CD4-positive, alpha-beta T cell treated with Interleukin-12 subunit alpha and Interleukin-12 subunit beta, for 1 hour (primary cell): Measurements from ENCODE around the gene NATD1.

Experiments
- DNase-seq: peaks from one replicate; pipeline ENCODE4 v3.0.0-alpha.2; 2020

NATD1 gene

GRCh38 chr17:21189361-21189760 is 63.8 kb downstream of the NATD1 start:
- DNase-seq: no peak
